ENCODE results near the gene CEBPG.

Gene CEBPG

GRCh38 chr19:33418871-33419787, 45.6 kb downstream of the CEBPG start:
- no peak overlapping the region for H3K4me3 ChIP-seq (ENCODE audit: low read depth, low read length)
- in situ Hi-C loops (cut with HindIII; ENCODE audit: low sequenced_read_pairs), result no loop called here
- DNase-seq (ENCODE audit: low read depth, low spot score), result no peak

GRCh38 chr19:33419788-33420130, 46.2 kb downstream of the CEBPG start:
- in situ Hi-C loops (cut with HindIII; ENCODE audit: low sequenced_read_pairs), result no loop called here
- TF ChIP-seq CTCF (IDR thresholded peaks at IDR 0.05; ENCODE audit: low read depth, low read length), result no peak
- no peak for DNase-seq (ENCODE audit: low read depth, low spot score)
- no peak overlapping the region for H3K4me3 ChIP-seq (ENCODE audit: low read depth, low read length)

More at GRCh38 chr19:33418871-33419787, 45.6 kb downstream of the CEBPG start:
- TF ChIP-seq CTCF (IDR thresholded peaks at IDR 0.05; ENCODE audit: low read depth, low read length), result no peak

GRCh38 chr19:33420821-33421220, 47.3 kb downstream of the CEBPG start:
- in situ Hi-C loops (cut with HindIII; ENCODE audit: low sequenced_read_pairs), result no loop called here
- no peak for DNase-seq (ENCODE audit: low read depth, low spot score)
- TF ChIP-seq CTCF (IDR thresholded peaks at IDR 0.05; ENCODE audit: low read depth, low read length), result no peak
- no peak overlapping the region for H3K4me3 ChIP-seq (ENCODE audit: low read depth, low read length)

- TF ChIP-seq CTCF (IDR thresholded peaks at IDR 0.05; ENCODE audit: low read depth, low read length), result no peak
- H3K4me3 ChIP-seq (ENCODE audit: low read depth, low read length), result no peak overlapping the region
- in situ Hi-C loops (cut with HindIII; ENCODE audit: low sequenced_read_pairs), result no loop called here
- no peak for DNase-seq (ENCODE audit: low read depth, low spot score)
Measured at GRCh38 chr19:33421368-33421767, 47.9 kb downstream of the CEBPG start.

GRCh38 chr19:33422369-33423180, 49.1 kb downstream of the CEBPG start:
- no peak for DNase-seq (ENCODE audit: low read depth, low spot score)
- no peak overlapping the region for H3K4me3 ChIP-seq (ENCODE audit: low read depth, low read length)
- in situ Hi-C loops (cut with HindIII; ENCODE audit: low sequenced_read_pairs), result no loop called here
- no peak for TF ChIP-seq CTCF (IDR thresholded peaks at IDR 0.05; ENCODE audit: low read depth, low read length)

- in situ Hi-C loops (cut with HindIII; ENCODE audit: low sequenced_read_pairs), result no loop called here
- no peak for DNase-seq (ENCODE audit: low read depth, low spot score)
Measured at GRCh38 chr19:33424181-33424580, 50.7 kb downstream of the CEBPG start.

More at GRCh38 chr19:33424181-33424580, 50.7 kb downstream of the CEBPG start:
- H3K4me3 ChIP-seq (ENCODE audit: low read depth, low read length), result no peak overlapping the region
- no peak for TF ChIP-seq CTCF (IDR thresholded peaks at IDR 0.05; ENCODE audit: low read depth, low read length)
